ENCODE data around the gene SLC2A2. TPM values are rescaled to one million over a fixed set of nuclear protein-coding genes. Genes with fewer than 3 reads are reported as not detected.

SLC2A2 gene
- total RNA-seq, 3 donors from 2014 or later = not detected

- Histone ChIP-seq H3K9me3 (no peaks in the 10 kb centered on the region), H3K36me3 (no peaks in the 10 kb centered on the region), H3K27me3 (no peaks in the 10 kb centered on the region), H3K4me3 (no peak overlapping the region), H3K27ac (no peak overlapping the region), H3K4me1 (no peaks in the 10 kb centered on the region)
- TF ChIP-seq POLR2AphosphoS5 (IDR thresholded peaks at IDR 0.05) (no peak), POLR2A (IDR thresholded peaks at IDR 0.05) (no peak), CTCF (IDR thresholded peaks at IDR 0.05) (no peak)
- intact Hi-C loops (cut with DNase I; ENCODE audit: low total_unique reads) = no loop called here
- no peak for DNase-seq (ENCODE audit: low spot score in 2 of 2)
These were observed 19.2 kb downstream of the SLC2A2 start for GRCh38 chr3:171007316-171007715.

- intact Hi-C loops (cut with DNase I; ENCODE audit: low total_unique reads) = no loop called here
- Histone ChIP-seq H3K27ac (no peak overlapping the region), H3K9me3 (no peaks in the 10 kb centered on the region), H3K27me3 (no peaks in the 10 kb centered on the region), H3K36me3 (no peaks in the 10 kb centered on the region), H3K4me3 (no peak overlapping the region), H3K4me1 (no peaks in the 10 kb centered on the region)
- TF ChIP-seq POLR2A (IDR thresholded peaks at IDR 0.05) = no peak
- no peak for TF ChIP-seq CTCF (IDR thresholded peaks at IDR 0.05)
- TF ChIP-seq POLR2AphosphoS5 (IDR thresholded peaks at IDR 0.05) = no peak
- DNase-seq (ENCODE audit: low spot score in 2 of 2) = no peak
These were observed 20.9 kb downstream of the SLC2A2 start for GRCh38 chr3:171005648-171006047.

- Histone ChIP-seq H3K4me3 (no peak overlapping the region), H3K27me3 (no peaks in the 10 kb centered on the region), H3K27ac (no peak overlapping the region), H3K4me1 (no peaks in the 10 kb centered on the region), H3K9me3 (no peaks in the 10 kb centered on the region), H3K36me3 (no peaks in the 10 kb centered on the region)
- DNase-seq (ENCODE audit: low spot score in 2 of 2) = no peak
- TF ChIP-seq POLR2A (IDR thresholded peaks at IDR 0.05) = no peak
- TF ChIP-seq CTCF (IDR thresholded peaks at IDR 0.05) = no peak
- TF ChIP-seq POLR2AphosphoS5 (IDR thresholded peaks at IDR 0.05) = no peak
- intact Hi-C loops (cut with DNase I; ENCODE audit: low total_unique reads) = no loop called here
These were observed 24.4 kb downstream of the SLC2A2 start for GRCh38 chr3:171001957-171002694.

- TF ChIP-seq POLR2AphosphoS5 (IDR thresholded peaks at IDR 0.05) = no peak
- no peaks in the 10 kb centered on the region for H3K4me1 ChIP-seq
- H3K27me3 ChIP-seq = no peaks in the 10 kb centered on the region
- no peak overlapping the region for H3K4me3 ChIP-seq
- no peaks in the 10 kb centered on the region for H3K36me3 ChIP-seq
- intact Hi-C loops (cut with DNase I; ENCODE audit: low total_unique reads) = no loop called here
- H3K27ac ChIP-seq = no peak overlapping the region
- H3K9me3 ChIP-seq = no peaks in the 10 kb centered on the region
- DNase-seq (ENCODE audit: low spot score in 2 of 2) = no peak
These were observed 25.1 kb downstream of the SLC2A2 start for GRCh38 chr3:171001250-171001893.

GRCh38 chr3:171000281-171000680 is 26.2 kb downstream of the SLC2A2 start:
- H3K27ac ChIP-seq = no peak overlapping the region

More at GRCh38 chr3:171000281-171000680, 26.2 kb downstream of the SLC2A2 start:
- no peaks in the 10 kb centered on the region for H3K9me3 ChIP-seq
- TF ChIP-seq CTCF (IDR thresholded peaks at IDR 0.05) (no peak), POLR2A (IDR thresholded peaks at IDR 0.05) (no peak), POLR2AphosphoS5 (IDR thresholded peaks at IDR 0.05) (no peak)
- no peaks in the 10 kb centered on the region for H3K4me1 ChIP-seq
- no peak for DNase-seq (ENCODE audit: low spot score in 2 of 2)
- H3K36me3 ChIP-seq = no peaks in the 10 kb centered on the region
- H3K27me3 ChIP-seq = no peaks in the 10 kb centered on the region
- no peak overlapping the region for H3K4me3 ChIP-seq
- intact Hi-C loops (cut with DNase I; ENCODE audit: low total_unique reads) = no loop called here
